ENCODE data around the gene PRRT3. TPM values are rescaled to one million over a fixed set of nuclear protein-coding genes. Genes with fewer than 3 reads are reported as not detected.

The PRRT3 gene
- total RNA-seq, 6 donors from 2014 or later: 1.6 to 7.1 (median 4.5) TPM

- ATAC-seq (ENCODE audit: low FRiP score in 2 of 2) (no peak), DNase-seq (no peak)
- Histone ChIP-seq H3K9me3 (no peaks in the 10 kb centered on the region), H3K27ac (no peak overlapping the region), H3K4me3 (no peak overlapping the region), H3K27me3 (no peaks in the 10 kb centered on the region), H3K36me3 (peaks cover 0 to 8% (median 3%) of the 10 kb centered on the region in 4 donors), H3K4me1 (peaks cover 15 to 32% (median 20%) of the 10 kb centered on the region in 4 donors)
- 94% methylated on average over 6 of the region's 7 CpGs; no CpG with 5 or more reads in 1 of the 2 donors for WGBS, 2 donors
- TF ChIP-seq EP300 (IDR thresholded peaks at IDR 0.05) (no peak), CTCF (IDR thresholded peaks at IDR 0.05) (no peak), POLR2A (IDR thresholded peaks at IDR 0.05) (no peak), POLR2AphosphoS5 (IDR thresholded peaks at IDR 0.05) (no peak)
Observed at GRCh38 chr3:9949115-9949514, 3.1 kb downstream of the PRRT3 start.

- Histone ChIP-seq H3K36me3 (peaks cover 0 to 13% (median 6%) of the 10 kb centered on the region in 4 donors), H3K27ac (no peak overlapping the region), H3K27me3 (no peaks in the 10 kb centered on the region), H3K4me1 (peaks cover 15 to 32% (median 20%) of the 10 kb centered on the region in 4 donors), H3K9me3 (no peaks in the 10 kb centered on the region), H3K4me3 (no peak overlapping the region)
- ATAC-seq (ENCODE audit: low FRiP score in 2 of 2) (no peak), DNase-seq (no peak)
- 84 to 93% methylated on average over 3 of the region's 3 CpGs for WGBS, 2 donors
- TF ChIP-seq EP300 (IDR thresholded peaks at IDR 0.05) (no peak), POLR2A (IDR thresholded peaks at IDR 0.05) (no peak), POLR2AphosphoS5 (IDR thresholded peaks at IDR 0.05) (no peak), CTCF (IDR thresholded peaks at IDR 0.05) (no peak)
Observed at GRCh38 chr3:9948586-9948985, 3.6 kb downstream of the PRRT3 start.

GRCh38 chr3:9947025-9947995 lies 4.9 kb downstream of the PRRT3 start:
- Histone ChIP-seq H3K27ac (peak overlapping the region; percentile 65 to 86 (median 73)), H3K36me3 (peaks cover 0 to 25% (median 10%) of the 10 kb centered on the region in 4 donors), H3K4me1 (peaks cover 14 to 30% (median 18%) of the 10 kb centered on the region in 4 donors), H3K4me3 (peak overlapping the region; percentile 53 to 71 (median 62)), H3K9me3 (no peaks in the 10 kb centered on the region), H3K27me3 (no peaks in the 10 kb centered on the region)
- 44 to 64% methylated on average over 19 to 48 of the region's 86 CpGs for WGBS, 2 donors
- ATAC-seq (ENCODE audit: low FRiP score in 2 of 2): peak; percentile 83 to 90
- TF ChIP-seq CTCF (IDR thresholded peaks at IDR 0.05): peak; percentile 36 to 94 (median 82)
- peak in 1 of 2 donors; percentile 41 for TF ChIP-seq POLR2AphosphoS5 (IDR thresholded peaks at IDR 0.05)
- TF ChIP-seq EP300 (IDR thresholded peaks at IDR 0.05): no peak
- TF ChIP-seq POLR2A (IDR thresholded peaks at IDR 0.05): peak in 1 of 4 donors; percentile 15
- DNase-seq: peak; percentile 82 to 94

- peak; percentile 26 to 67 for TF ChIP-seq POLR2AphosphoS5 (IDR thresholded peaks at IDR 0.05)
- peak in 1 of 4 donors; percentile 12 for TF ChIP-seq EP300 (IDR thresholded peaks at IDR 0.05)
- peak; percentile 60 to 98 (median 94) for TF ChIP-seq CTCF (IDR thresholded peaks at IDR 0.05)
- peak in 3 of 4 donors; percentile 45 to 64 (median 54) for TF ChIP-seq POLR2A (IDR thresholded peaks at IDR 0.05)
- Histone ChIP-seq H3K27ac (peak overlapping the region; percentile 65 to 86 (median 73)), H3K27me3 (no peaks in the 10 kb centered on the region), H3K9me3 (no peaks in the 10 kb centered on the region), H3K36me3 (peaks cover 0 to 25% (median 10%) of the 10 kb centered on the region in 4 donors), H3K4me1 (peaks cover 4 to 21% (median 9%) of the 10 kb centered on the region in 4 donors), H3K4me3 (peak overlapping the region; percentile 53 to 71 (median 62))
- ATAC-seq (ENCODE audit: low FRiP score in 2 of 2) (peak; percentile 90 to 95), DNase-seq (peak; percentile 94 to 98)
- WGBS, 2 donors: 16 to 22% methylated on average over 11 to 23 of the region's 90 CpGs
Observed at GRCh38 chr3:9946112-9947024, 5.8 kb downstream of the PRRT3 start.

All from upper lobe of left lung (tissue), 6 donors.